BE2C (cell line): ENCODE results near the gene P2RX7.
"Not testable (repeated sequence)": the region's sequence is repeated elsewhere in the genome, so short reads cannot be mapped to it uniquely, and the experiment has no call there.

Experiments
- DNase-seq: peaks from one replicate; pipeline ENCODE4 v3.0.0-alpha.2; 2020
- H3K27me3 ChIP-seq: fragments of 250-450 bp; sonication (Bioruptor Pico); 2 replicates; pipeline ENCODE4 v1.5.1; 2020; ENCODE audit warnings: mild to moderate bottlenecking
- H3K36me3 ChIP-seq: fragments of 250-450 bp; sonication (Bioruptor Pico); 2 replicates; pipeline ENCODE4 v1.5.1; 2020; ENCODE audit warnings: mild to moderate bottlenecking
- H3K4me1 ChIP-seq: fragments of 250-450 bp; sonication (Bioruptor Pico); 2 replicates; pipeline ENCODE4 v1.5.1; 2020
- H3K4me3 ChIP-seq: 2 replicates; pipeline ENCODE4 v1.5.1; 2011; ENCODE audit warnings: low read depth, low read length
- H3K9me3 ChIP-seq: fragments of 250-450 bp; sonication (Bioruptor Pico); 2 replicates; pipeline ENCODE4 v1.5.1; 2020
- TF ChIP-seq, protein P1 (sequence below): IDR thresholded peaks from 2 replicates; pipeline ENCODE4 v1.5.1; 2012; ENCODE audit warnings: mild to moderate bottlenecking, low read depth, low read length

Gene P2RX7

DNA sequence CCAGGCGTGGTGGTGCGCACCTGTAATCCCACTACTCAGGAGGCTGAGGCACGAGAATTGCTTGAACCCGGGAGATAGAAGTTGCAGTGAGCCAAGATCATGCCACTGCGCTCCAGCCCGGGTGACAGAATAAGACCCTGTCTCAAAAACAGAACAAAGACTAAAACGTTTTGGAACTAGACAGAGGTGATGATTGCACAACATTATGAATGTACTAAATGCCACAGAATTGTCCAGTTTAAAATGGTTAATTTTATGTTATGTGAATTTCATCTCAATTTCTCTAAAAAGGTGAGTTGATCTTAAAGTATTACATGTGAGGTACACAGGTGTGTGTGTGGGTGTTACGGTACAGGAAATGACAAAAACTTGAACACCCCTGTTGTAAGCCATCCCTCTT, 93.7 kb downstream of the P2RX7 start:
- Histone ChIP-seq H3K4me1 (no peaks in the 10 kb centered on the region; the same call in 1 of the 2 replicates), H3K4me3 (no peak overlapping the region), H3K9me3 (no peaks in the 10 kb centered on the region), H3K36me3 (no peaks in the 10 kb centered on the region), H3K27me3 (no peaks in the 10 kb centered on the region)
- TF ChIP-seq, protein P1, sequence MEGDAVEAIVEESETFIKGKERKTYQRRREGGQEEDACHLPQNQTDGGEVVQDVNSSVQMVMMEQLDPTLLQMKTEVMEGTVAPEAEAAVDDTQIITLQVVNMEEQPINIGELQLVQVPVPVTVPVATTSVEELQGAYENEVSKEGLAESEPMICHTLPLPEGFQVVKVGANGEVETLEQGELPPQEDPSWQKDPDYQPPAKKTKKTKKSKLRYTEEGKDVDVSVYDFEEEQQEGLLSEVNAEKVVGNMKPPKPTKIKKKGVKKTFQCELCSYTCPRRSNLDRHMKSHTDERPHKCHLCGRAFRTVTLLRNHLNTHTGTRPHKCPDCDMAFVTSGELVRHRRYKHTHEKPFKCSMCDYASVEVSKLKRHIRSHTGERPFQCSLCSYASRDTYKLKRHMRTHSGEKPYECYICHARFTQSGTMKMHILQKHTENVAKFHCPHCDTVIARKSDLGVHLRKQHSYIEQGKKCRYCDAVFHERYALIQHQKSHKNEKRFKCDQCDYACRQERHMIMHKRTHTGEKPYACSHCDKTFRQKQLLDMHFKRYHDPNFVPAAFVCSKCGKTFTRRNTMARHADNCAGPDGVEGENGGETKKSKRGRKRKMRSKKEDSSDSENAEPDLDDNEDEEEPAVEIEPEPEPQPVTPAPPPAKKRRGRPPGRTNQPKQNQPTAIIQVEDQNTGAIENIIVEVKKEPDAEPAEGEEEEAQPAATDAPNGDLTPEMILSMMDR: no peak
- DNase-seq: no peak

DNA sequence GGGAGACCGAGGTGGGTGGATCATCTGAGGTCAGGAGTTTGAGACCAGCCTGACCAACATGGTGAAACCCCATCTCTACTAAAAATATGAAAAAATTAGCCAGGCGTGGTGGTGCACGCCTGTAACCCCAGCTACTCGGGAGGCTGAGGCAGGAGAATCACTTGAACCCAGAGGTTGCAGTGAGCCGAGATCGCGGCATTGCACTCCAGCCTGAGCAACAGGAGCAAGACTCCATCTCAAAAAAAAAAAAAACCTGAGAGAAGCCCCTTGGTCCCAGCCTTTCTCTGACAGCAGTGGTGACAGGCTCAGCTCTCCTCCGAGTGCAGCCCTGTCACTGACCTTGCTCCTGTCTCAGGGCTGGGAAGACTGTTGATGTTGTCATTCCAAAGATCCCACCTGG, 94.2 kb downstream of the P2RX7 start:
- not testable (repeated sequence) for H3K9me3 ChIP-seq, H3K27me3 ChIP-seq, H3K4me3 ChIP-seq, H3K4me1 ChIP-seq, DNase-seq, H3K36me3 ChIP-seq

- Histone ChIP-seq H3K36me3 (no peaks in the 10 kb centered on the region), H3K4me1 (no peaks in the 10 kb centered on the region; the same call in 1 of the 2 replicates), H3K9me3 (no peaks in the 10 kb centered on the region), H3K27me3 (no peaks in the 10 kb centered on the region), H3K4me3 (no peak overlapping the region)
- TF ChIP-seq, protein P1: no peak
- no peak for DNase-seq
These were observed 94.6 kb downstream of the P2RX7 start for GRCh38 chr12:121227294-121227693.

GRCh38 chr12:121228919-121229665, 96.4 kb downstream of the P2RX7 start:
- no peak for DNase-seq
- Histone ChIP-seq H3K4me3 (no peak overlapping the region), H3K27me3 (no peaks in the 10 kb centered on the region), H3K4me1 (no peaks in the 10 kb centered on the region), H3K9me3 (no peaks in the 10 kb centered on the region), H3K36me3 (no peaks in the 10 kb centered on the region)
- TF ChIP-seq, protein P1: no peak

DNA sequence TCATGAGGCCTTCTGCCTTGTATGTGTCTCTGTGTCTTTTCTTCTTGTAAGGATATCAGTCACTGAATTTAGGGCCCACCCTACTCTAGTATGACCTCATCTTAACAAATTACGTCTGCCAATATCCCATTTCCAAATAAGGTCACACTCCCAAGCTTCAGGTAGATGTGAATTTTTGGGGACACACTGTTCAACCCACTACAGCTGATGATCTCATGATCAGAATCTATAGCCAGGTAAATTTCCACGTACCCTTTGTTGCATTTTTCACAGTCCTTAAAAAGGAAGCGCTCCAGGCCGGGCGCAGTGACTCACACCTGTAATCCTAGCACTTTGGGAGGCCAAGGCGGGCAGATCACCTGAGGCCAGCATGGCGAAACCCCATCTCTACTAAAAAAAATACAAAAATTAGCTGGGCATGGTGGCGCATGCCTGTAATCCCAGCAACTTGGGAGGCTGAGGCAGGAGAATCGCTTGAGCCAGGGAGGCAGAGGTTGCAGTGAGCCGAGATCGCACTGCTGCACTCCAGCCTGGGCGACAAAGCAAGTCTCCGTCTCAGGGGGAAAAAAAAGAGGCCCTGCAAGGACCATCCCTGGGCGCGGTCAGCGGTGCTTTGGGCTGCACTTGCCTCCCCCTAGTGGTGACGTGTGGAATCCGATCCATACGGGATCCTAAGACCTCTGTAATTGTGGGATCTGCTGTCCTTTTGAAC, 97.3 kb downstream of the P2RX7 start:
- DNase-seq: peak; percentile 89
- TF ChIP-seq, protein P1: peak; percentile 96
- not testable (repeated sequence) for H3K9me3 ChIP-seq, H3K36me3 ChIP-seq, H3K4me3 ChIP-seq, H3K4me1 ChIP-seq, H3K27me3 ChIP-seq

DNA sequence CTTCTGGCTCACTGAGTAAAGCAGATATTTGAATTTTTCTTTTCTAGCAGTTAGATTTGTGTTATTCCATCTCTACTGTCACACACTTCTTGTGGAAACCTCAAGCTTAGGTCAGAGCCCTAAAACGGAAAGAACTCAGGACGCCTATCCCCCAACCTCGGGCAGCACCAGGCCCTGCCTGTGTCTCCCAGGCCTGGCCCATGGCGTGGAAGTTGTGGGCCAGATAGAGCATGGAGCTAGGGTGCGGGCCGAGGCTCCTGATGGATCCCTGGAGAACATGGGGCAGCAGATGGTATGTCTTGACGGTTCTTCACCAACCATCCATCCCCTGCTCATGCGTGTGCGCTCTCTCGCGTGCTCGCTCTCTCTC, 97.8 kb downstream of the P2RX7 start:
- no peaks in the 10 kb centered on the region for H3K9me3 ChIP-seq
- no peaks in the 10 kb centered on the region for H3K36me3 ChIP-seq
- no peaks in the 10 kb centered on the region for H3K27me3 ChIP-seq
- no peak overlapping the region for H3K4me3 ChIP-seq
- no peak for DNase-seq
- H3K4me1 ChIP-seq: no peaks in the 10 kb centered on the region
- TF ChIP-seq, protein P1: no peak
